ENCODE measurements around the gene PRKCE.
"Not testable (repeated sequence)": the region's sequence is repeated elsewhere in the genome, so short reads cannot be mapped to it uniquely, and the experiment has no call there.

Gene PRKCE

GRCh38 chr2:45897842-45898241, 246.4 kb downstream of the PRKCE start:
- no peak for DNase-seq

- no peak for DNase-seq
Measured at GRCh38 chr2:45898819-45899218, 247.3 kb downstream of the PRKCE start.

- no peak for DNase-seq
Measured at GRCh38 chr2:45899926-45900325, 248.5 kb downstream of the PRKCE start.

GRCh38 chr2:45901468-45902032, 250.1 kb downstream of the PRKCE start:
- no peak for DNase-seq

GRCh38 chr2:45902380-45902779, 250.9 kb downstream of the PRKCE start:
- no peak for DNase-seq

GRCh38 chr2:45902781-45903375, 251.4 kb downstream of the PRKCE start:
- no peak for DNase-seq

GRCh38 chr2:45904267-45904945, 252.9 kb downstream of the PRKCE start:
- DNase-seq = no peak

- no peak for DNase-seq
Measured at GRCh38 chr2:45904946-45905631, 253.6 kb downstream of the PRKCE start.

- DNase-seq = no peak
Measured at GRCh38 chr2:45905632-45905958, 254.1 kb downstream of the PRKCE start.

- no peak for DNase-seq
Measured at GRCh38 chr2:45907592-45907991, 256.1 kb downstream of the PRKCE start.

GRCh38 chr2:45908316-45909170, 257.1 kb downstream of the PRKCE start:
- DNase-seq = no peak

GRCh38 chr2:45909171-45909565, 257.7 kb downstream of the PRKCE start:
- no peak for DNase-seq

- DNase-seq = no peak
Measured at GRCh38 chr2:45909677-45910191, 258.3 kb downstream of the PRKCE start.

- DNase-seq = no peak
Measured at GRCh38 chr2:45910473-45911060, 259.1 kb downstream of the PRKCE start.

- DNase-seq = no peak
Measured at GRCh38 chr2:45911538-45911937, 260.1 kb downstream of the PRKCE start.

- no peak for DNase-seq
Measured at GRCh38 chr2:45912109-45912508, 260.6 kb downstream of the PRKCE start.

- DNase-seq = no peak
Measured at GRCh38 chr2:45913539-45913938, 262.1 kb downstream of the PRKCE start.

- no peak for DNase-seq
Measured at GRCh38 chr2:45915523-45915922, 264.0 kb downstream of the PRKCE start.

GRCh38 chr2:45917561-45918176, 266.2 kb downstream of the PRKCE start:
- DNase-seq = not testable (repeated sequence)

GRCh38 chr2:45918463-45919159, 267.1 kb downstream of the PRKCE start:
- DNase-seq = no peak

- no peak for DNase-seq
Measured at GRCh38 chr2:45919160-45919650, 267.7 kb downstream of the PRKCE start.

Measured in NCI-H2171 treated with DMSO at 0.1 percent for 48 hours (cell line).